ENCODE measurements around the gene USF3. TPM values are rescaled to one million over a fixed set of nuclear protein-coding genes. Genes with fewer than 3 reads are reported as not detected.

USF3 gene
- total RNA-seq (10 to 100 TPM; 13.4 to 15.4 (median 14.4) TPM), polyA plus RNA-seq (6.3 TPM)
- long read RNA-seq, donor 1, full-length matches to known transcripts, result 4 of 11 reads
- long read RNA-seq, donor 1, partial matches to known transcripts, result 0 of 11 reads
- long read RNA-seq, donor 1, other reads (novel, unspliced or antisense), result 7 of 11 reads
- long read RNA-seq, donor 2, partial matches to known transcripts, result 3 of 3 reads
- long read RNA-seq, donor 2, other reads (novel, unspliced or antisense), result 0 of 3 reads
- long read RNA-seq, donor 3, partial matches to known transcripts, result 0 of 9 reads
- long read RNA-seq, donor 3, other reads (novel, unspliced or antisense), result 9 of 9 reads
- long read RNA-seq, donor 4, partial matches to known transcripts, result 3 of 3 reads
- long read RNA-seq, donor 4, other reads (novel, unspliced or antisense), result 0 of 3 reads

- peaks cover 3% of the 10 kb centered on the region for H3K4me1 ChIP-seq (ENCODE audit: control insufficient read depth, insufficient read depth, low read length)
- no peaks in the 10 kb centered on the region for H3K9me3 ChIP-seq (ENCODE audit: control insufficient read depth, low read length)
- peak within 1 kb of the TSS; percentile 95 for H3K4me3 ChIP-seq (ENCODE audit: low read length)
- no peaks in the 10 kb centered on the region for H3K27me3 ChIP-seq (ENCODE audit: control insufficient read depth, insufficient read depth)
- intact Hi-C loops (cut with DNase I), result loop anchor here in 1 of 4 donors (2.0 kb wide), 1 partner anchor 77 kb away; no protein-coding TSS in a partner anchor
- peak within 1 kb of the TSS; percentile 98 for H3K27ac ChIP-seq (ENCODE audit: low read length)
- WGBS, result under 1% methylated on average over 74 of the region's 75 CpGs
- ATAC-seq (peak; percentile 89 to 90), DNase-seq (peak; percentile 77 to 92 (median 91))
Measured at GRCh38 chr3:113695786-113696645, at the start of gene USF3. Gene USF3 (minus strand): TSS chr3:113696642. CDS start chr3:113674878, 21,764 bp downstream.

DNA sequence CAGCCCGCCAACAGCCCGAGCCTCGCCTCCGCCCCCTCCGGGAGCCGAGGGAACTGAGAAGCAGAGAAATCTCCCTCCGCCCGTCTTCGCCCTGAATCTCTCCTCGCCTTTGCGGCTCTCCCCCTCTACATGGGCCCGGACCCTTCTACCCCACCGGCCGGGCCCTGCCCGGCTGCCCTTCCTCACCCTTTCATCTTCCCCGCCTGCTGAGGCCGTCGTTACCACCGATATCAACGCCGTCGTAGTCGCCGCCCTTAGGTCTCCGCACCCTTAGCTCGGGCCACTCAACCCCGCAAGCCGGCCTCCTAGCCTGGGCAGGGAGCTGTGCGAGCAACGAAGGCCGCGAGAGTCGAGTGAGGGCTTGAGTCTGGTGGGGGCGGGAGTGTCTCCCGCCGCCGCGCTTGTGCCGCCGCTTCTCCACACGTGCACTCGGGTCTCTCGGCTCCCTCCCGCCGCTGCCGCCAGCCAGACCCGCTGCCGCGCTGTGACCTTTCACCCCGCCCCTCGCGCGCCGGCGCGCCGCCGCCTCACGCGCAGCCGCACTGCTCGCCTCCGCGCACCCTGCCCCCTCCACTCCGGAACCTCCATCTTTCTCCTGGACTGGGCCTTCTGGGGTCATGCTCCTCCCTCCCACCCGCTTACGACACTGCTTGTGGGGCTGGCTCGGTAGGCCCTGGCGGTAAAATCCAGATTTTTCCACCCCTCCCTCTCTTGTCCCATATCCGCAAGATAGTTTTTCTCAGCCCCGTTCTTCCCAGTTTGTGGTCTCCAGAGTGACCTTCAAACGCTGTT is 49.5 kb upstream of the USF3 start, which contains the start of gene NAA50:
TSS of gene NAA50 (minus strand) at position 494 of the 792 bp plus-strand sequence. CDS start at position 194, 300 bp downstream.
- intact Hi-C loops (cut with DNase I), result no loop called here
- WGBS, result under 1% methylated on average over 72 of the region's 72 CpGs
- peak; percentile 95 to 98 (median 97) for DNase-seq
- no peaks in the 10 kb centered on the region for H3K9me3 ChIP-seq (ENCODE audit: control insufficient read depth, low read length)
- H3K4me3 ChIP-seq (ENCODE audit: low read length), result peak within 1 kb of the TSS; percentile 90
- peak within 1 kb of the TSS; percentile 93 for H3K27ac ChIP-seq (ENCODE audit: low read length)
- H3K4me1 ChIP-seq (ENCODE audit: control insufficient read depth, insufficient read depth, low read length), result peaks cover 4% of the 10 kb centered on the region
- H3K27me3 ChIP-seq (ENCODE audit: control insufficient read depth, insufficient read depth), result no peaks in the 10 kb centered on the region
- peak; percentile 97 for ATAC-seq

DNA sequence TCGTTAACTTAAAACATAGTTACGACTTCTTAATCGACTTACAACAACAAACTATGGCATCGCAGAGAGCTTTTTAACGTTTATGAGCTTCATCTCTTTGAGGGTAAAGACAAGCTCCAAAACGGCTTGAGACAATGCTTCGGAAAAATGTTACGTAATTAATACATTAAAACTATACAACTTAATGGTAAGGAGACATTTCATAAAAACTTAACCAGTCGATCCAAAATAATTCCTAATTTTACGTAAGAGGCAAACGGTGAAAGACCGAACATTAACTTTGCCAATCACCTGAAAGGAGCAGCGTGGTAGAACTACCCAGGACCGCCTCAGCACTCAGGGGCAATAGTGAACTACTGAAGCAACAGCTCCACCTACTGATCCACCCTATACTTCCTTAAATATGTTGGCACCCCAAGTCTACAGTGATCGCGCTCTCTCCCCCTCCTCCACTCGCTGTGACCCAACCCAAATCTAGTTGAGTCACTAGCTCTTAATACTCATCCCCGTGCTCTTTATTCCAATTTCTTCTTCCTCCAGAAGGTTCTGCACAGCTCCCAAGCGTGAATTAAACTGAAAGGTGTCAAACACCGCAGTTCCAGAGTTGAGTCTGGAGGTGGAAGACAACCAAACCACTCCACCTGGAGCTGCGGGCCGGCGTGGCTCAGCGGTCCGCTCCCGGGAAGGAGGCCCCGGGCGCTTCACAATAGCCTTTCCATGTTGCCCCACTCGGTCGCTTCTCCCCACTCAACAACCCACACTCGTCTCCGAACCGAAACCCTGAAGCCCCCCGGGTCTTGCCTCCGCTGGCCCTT is 48.7 kb upstream of the USF3 start:
- no peaks in the 10 kb centered on the region for H3K27me3 ChIP-seq (ENCODE audit: control insufficient read depth, insufficient read depth)
- H3K27ac ChIP-seq (ENCODE audit: low read length), result peak overlapping the region; percentile 93
- peaks cover 4% of the 10 kb centered on the region for H3K4me1 ChIP-seq (ENCODE audit: control insufficient read depth, insufficient read depth, low read length)
- no peaks in the 10 kb centered on the region for H3K9me3 ChIP-seq (ENCODE audit: control insufficient read depth, low read length)
- peak overlapping the region; percentile 90 for H3K4me3 ChIP-seq (ENCODE audit: low read length)
- intact Hi-C loops (cut with DNase I), result no loop called here
- ATAC-seq (peak; percentile 77 to 78), DNase-seq (peak; percentile 56 to 78 (median 70))
- WGBS, result under 1% methylated on average over 35 of the region's 35 CpGs

DNA sequence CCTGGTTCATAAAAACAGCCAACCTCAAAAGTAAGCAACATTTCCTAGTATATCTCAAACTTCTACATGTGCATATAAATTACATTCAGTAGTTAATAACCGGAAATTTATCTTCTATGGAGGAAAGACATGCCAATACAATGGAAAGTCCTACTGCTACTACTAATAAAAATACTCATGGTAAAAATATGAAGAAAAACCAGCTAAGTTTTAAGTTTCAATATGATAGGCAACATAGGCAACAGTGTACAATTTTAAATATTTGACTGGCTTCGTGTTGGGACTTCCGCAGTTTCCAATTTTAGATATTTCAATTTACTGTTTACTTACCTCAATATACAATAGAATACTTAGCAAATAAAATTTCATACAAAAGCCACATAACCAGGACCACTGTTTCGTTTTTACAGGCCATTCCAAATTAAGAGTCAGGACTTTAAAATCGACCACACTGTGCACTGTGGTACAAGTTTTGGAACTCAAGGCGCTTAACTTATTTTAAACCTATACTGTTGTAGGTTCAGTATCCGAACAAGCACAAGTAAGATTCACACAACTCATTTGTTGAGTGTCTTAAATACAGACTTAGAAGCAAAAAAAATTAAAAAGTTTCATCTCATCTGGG is 46.7 kb upstream of the USF3 start:
- H3K27ac ChIP-seq (ENCODE audit: low read length), result no peak overlapping the region
- no peak for ATAC-seq

DNA sequence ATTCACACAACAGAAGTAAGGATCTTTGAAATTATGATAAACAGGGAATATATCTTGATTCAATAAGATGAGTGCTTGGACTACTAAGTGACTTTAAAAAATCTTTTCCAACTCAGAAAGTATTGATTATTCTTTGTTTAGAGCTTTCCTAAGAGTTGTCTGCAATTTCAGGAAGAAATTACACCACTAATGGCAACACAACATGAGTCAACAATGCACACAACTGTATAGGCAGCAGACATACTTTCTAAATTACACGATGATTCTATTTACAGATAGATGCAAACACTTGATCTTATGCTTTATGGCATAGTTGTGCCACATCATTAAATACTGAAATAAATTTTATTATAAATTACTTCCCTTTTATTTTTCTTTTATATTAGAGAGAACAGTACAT is 45.2 kb upstream of the USF3 start:
- Histone ChIP-seq H3K4me3 (ENCODE audit: low read length) (no peak overlapping the region), H3K9me3 (ENCODE audit: control insufficient read depth, low read length) (no peaks in the 10 kb centered on the region), H3K27ac (ENCODE audit: low read length) (no peak overlapping the region), H3K4me1 (ENCODE audit: control insufficient read depth, insufficient read depth, low read length) (peaks cover 4% of the 10 kb centered on the region), H3K27me3 (ENCODE audit: control insufficient read depth, insufficient read depth) (no peaks in the 10 kb centered on the region)
- 75% methylated on average over 1 of the region's 1 CpG for whole genome bisulfite sequencing
- ATAC-seq (no peak), DNase-seq (no peak)
- intact Hi-C loops (cut with DNase I), result no loop called here

More for the DNA sequence above, 46.7 kb upstream of the USF3 start:
- no peaks in the 10 kb centered on the region for H3K27me3 ChIP-seq (ENCODE audit: control insufficient read depth, insufficient read depth)
- no peaks in the 10 kb centered on the region for H3K9me3 ChIP-seq (ENCODE audit: control insufficient read depth, low read length)
- DNase-seq, result no peak
- 66% methylated on average over 7 of the region's 7 CpGs for WGBS
- H3K4me3 ChIP-seq (ENCODE audit: low read length), result no peak overlapping the region
- intact Hi-C loops (cut with DNase I), result no loop called here
- H3K4me1 ChIP-seq (ENCODE audit: control insufficient read depth, insufficient read depth, low read length), result peaks cover 4% of the 10 kb centered on the region

DNA sequence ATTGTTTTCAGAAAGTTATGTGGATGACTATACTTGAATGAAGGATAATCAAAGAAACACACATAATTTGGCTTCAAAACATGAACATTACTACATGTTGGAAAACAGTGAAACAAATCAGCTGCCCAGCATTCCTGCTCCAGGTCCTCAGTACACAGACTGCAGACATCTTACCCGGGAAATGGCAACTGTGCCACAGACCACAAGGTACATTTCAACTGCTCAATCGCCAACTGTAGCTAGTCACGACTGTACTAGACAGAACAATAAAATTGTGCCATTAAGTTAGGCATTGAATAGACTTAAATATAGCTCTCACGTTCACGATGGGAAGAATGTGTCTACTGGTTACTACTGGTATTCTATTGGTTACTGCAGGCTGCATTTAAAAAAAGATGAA is 44.6 kb upstream of the USF3 start:
- H3K4me3 ChIP-seq (ENCODE audit: low read length), result no peak overlapping the region
- H3K4me1 ChIP-seq (ENCODE audit: control insufficient read depth, insufficient read depth, low read length), result peaks cover 4% of the 10 kb centered on the region
- no peak for DNase-seq
- H3K27ac ChIP-seq (ENCODE audit: low read length), result no peak overlapping the region
- H3K27me3 ChIP-seq (ENCODE audit: control insufficient read depth, insufficient read depth), result no peaks in the 10 kb centered on the region
- H3K9me3 ChIP-seq (ENCODE audit: control insufficient read depth, low read length), result no peaks in the 10 kb centered on the region
- intact Hi-C loops (cut with DNase I), result no loop called here
- no peak for ATAC-seq
- 49% methylated on average over 5 of the region's 5 CpGs for WGBS

- Histone ChIP-seq H3K27me3 (ENCODE audit: control insufficient read depth, insufficient read depth) (no peaks in the 10 kb centered on the region), H3K4me3 (ENCODE audit: low read length) (no peak overlapping the region), H3K9me3 (ENCODE audit: control insufficient read depth, low read length) (no peaks in the 10 kb centered on the region), H3K27ac (ENCODE audit: low read length) (no peak overlapping the region), H3K4me1 (ENCODE audit: control insufficient read depth, insufficient read depth, low read length) (no peaks in the 10 kb centered on the region)
- intact Hi-C loops (cut with DNase I), result loop anchor here in 1 of 4 donors (5.0 kb wide), 1 partner anchor 176 kb away; no protein-coding TSS in a partner anchor
- ATAC-seq (peak; percentile 78), DNase-seq (no peak)
- 18% methylated on average over 3 of the region's 3 CpGs for WGBS
Measured at GRCh38 chr3:113736548-113737089, 40.2 kb upstream of the USF3 start.

DNA sequence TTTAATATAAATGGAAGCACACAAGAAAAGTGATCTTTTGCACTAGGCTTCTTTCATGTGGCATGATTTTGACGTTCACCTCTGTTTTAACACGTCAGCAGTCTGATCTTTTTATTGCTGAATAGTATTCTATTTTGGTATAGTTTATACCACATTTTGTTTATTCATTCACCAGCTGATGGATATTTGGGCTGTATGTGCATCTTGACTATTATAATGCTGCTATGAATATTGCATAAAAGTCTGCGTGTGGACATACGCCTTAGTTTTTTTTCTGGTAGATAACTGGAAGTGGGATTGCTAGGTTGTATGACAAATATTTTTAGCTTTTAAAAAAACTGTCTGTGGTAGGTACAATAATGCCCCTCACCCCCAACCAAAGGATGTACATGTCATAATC is 35.3 kb upstream of the USF3 start:
- no peaks in the 10 kb centered on the region for H3K4me1 ChIP-seq (ENCODE audit: control insufficient read depth, insufficient read depth, low read length)
- H3K27ac ChIP-seq (ENCODE audit: low read length), result no peak overlapping the region
- no peaks in the 10 kb centered on the region for H3K9me3 ChIP-seq (ENCODE audit: control insufficient read depth, low read length)
- DNase-seq (no peak), ATAC-seq (no peak)
- no peaks in the 10 kb centered on the region for H3K27me3 ChIP-seq (ENCODE audit: control insufficient read depth, insufficient read depth)
- WGBS, result 82% methylated on average over 4 of the region's 4 CpGs
- intact Hi-C loops (cut with DNase I), result no loop called here
- H3K4me3 ChIP-seq (ENCODE audit: low read length), result no peak overlapping the region

GRCh38 chr3:113730550-113730949 is 34.1 kb upstream of the USF3 start:
- Histone ChIP-seq H3K4me3 (ENCODE audit: low read length) (no peak overlapping the region), H3K4me1 (ENCODE audit: control insufficient read depth, insufficient read depth, low read length) (no peaks in the 10 kb centered on the region)

More at GRCh38 chr3:113730550-113730949, 34.1 kb upstream of the USF3 start:
- intact Hi-C loops (cut with DNase I), result no loop called here
- no peak for DNase-seq
- Histone ChIP-seq H3K27ac (ENCODE audit: low read length) (no peak overlapping the region), H3K27me3 (ENCODE audit: control insufficient read depth, insufficient read depth) (no peaks in the 10 kb centered on the region), H3K9me3 (ENCODE audit: control insufficient read depth, low read length) (no peaks in the 10 kb centered on the region)
- ATAC-seq, result no peak
- WGBS, result 88% methylated on average over 1 of the region's 1 CpG
